HG03558 (cell line): Measurements from ENCODE around the gene DLGAP1.
"Not testable (repeated sequence)": the region's sequence is repeated elsewhere in the genome, so short reads cannot be mapped to it uniquely, and the experiment has no call there.

ENCODE experiments used
- ATAC-seq: cut with Tn5 transposase; IDR thresholded peaks from one replicate; pipeline ENCODE4 v1.9.1; 2021; ENCODE audit warnings: moderate number of reproducible peaks; ENCODE audit not compliant: unreplicated experiment; ENCODE audit errors: extremely low read depth

The DLGAP1 gene

DNA sequence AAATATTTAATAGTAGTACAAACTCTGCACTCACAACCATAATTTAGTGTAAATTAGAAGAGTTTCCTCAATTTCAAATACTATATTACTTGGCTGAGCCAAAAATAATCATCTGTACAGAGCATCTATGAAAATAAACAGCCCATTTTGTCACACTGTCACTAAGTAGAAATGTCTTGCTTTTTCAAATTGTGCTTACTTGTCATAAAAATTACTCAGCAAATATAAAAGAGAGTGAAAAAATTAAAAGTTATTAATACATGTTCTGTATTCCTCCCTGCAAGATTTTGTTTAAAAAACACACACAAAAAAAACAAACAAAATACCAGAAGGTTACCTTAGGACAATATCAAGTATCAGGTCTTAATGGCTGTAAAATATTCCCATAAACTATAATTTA lies 155.7 kb downstream of the DLGAP1 start:
- ATAC-seq = no peak

DNA sequence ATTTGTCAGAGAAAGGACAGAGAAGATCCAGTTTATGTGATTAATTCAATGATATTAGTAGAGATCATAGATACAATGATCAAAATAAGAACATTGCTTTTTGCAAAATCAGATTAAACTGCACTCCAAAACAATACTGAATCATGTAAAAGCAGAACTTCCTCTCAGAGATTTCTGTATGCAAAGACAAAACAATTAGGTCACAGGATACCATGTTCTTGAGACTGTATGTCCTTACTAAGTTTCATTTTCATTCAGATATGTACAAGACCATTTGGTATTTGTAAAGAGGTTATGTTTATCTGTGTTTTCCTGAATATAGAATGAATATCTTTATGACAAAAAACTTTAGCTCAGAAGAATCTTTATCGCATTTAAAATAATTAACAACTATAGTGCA lies 161.8 kb downstream of the DLGAP1 start:
- no peak for ATAC-seq

DNA sequence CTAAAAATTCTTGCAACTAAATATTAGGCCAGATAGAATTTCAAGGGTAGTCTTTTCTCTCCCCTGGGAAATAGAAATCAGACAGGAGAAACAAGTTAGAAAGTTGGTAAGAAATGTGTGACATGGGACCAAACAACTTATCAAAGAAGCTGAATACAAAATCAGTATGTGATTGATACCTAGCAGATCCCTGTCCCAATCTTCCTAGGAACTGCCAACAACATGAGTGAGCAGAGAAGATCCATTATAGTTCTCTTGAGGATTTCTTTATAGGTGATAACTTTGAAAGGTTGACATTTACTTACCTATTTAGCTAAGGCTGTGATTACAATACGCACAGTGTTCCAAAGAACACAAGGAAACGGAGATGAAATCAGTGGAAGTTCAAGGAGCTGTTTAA lies 162.4 kb downstream of the DLGAP1 start:
- ATAC-seq = no peak

DNA sequence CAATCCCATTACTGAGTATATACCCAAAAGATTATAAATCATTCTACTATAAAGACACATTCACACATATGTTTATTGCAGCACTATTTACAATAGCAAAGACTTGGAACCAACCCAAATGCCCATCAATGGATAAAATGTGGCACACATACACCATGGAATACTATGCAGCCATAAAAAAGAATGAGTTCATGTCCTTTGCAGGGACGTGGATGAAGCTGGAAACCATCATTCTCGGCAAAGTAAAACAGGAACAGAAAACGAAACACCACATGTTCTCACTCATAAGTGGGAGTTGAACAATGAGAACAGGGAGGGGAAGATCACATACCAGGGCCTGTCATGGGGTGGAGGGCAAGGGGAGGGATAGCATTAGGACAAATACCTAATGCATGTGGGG lies 167.8 kb downstream of the DLGAP1 start:
- not testable (repeated sequence) for ATAC-seq

GRCh38 chr18:4286256-4286655 lies 168.9 kb downstream of the DLGAP1 start:
- no peak for ATAC-seq

GRCh38 chr18:4285525-4285924 lies 169.6 kb downstream of the DLGAP1 start:
- no peak for ATAC-seq

GRCh38 chr18:4284528-4284927 lies 170.6 kb downstream of the DLGAP1 start:
- no peak for ATAC-seq

DNA sequence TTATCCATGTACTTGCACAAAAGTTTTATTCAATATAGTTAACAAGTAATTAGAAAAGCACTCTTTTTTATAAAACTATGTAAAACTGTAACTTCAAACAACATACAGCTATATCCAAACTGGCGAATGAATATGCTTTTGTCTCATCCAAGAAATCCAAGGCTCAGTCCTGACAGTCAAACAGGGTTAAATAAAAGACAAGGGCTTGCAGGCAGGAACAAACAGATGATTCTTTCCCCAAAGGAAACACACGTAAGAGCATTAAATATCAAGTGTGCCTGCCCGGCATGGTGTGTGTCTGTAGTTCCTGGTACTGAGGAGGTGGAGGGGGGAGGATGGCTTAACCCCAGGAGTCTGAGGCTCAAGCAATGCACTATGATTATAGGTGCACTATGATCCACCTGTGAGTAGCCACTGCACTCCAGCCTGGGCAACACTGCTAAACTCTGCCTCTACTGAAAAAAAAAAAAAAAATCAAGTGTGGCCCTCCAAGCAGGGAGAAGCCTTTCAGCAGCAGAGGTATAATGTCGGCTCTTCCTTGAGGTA lies 171.3 kb downstream of the DLGAP1 start:
- no peak for ATAC-seq

DNA sequence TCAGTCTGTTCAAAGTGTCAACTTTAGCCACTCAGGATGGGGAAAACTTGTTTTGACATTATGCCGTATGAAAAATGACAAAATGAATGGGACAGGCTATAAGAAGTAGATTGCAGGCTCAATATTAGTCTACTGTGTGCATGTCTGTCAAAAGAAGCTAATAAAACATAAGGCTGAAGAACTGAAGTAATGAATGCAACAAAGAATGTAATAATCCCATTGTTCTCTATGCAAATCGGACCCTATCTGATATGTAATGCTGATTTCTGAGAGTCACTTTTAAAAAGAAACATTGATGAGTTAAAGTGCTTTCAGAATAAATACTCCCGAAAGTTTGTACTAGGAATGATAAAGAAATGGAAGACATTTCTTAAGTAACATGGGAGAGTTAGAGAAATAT lies 172.2 kb downstream of the DLGAP1 start:
- ATAC-seq = no peak

DNA sequence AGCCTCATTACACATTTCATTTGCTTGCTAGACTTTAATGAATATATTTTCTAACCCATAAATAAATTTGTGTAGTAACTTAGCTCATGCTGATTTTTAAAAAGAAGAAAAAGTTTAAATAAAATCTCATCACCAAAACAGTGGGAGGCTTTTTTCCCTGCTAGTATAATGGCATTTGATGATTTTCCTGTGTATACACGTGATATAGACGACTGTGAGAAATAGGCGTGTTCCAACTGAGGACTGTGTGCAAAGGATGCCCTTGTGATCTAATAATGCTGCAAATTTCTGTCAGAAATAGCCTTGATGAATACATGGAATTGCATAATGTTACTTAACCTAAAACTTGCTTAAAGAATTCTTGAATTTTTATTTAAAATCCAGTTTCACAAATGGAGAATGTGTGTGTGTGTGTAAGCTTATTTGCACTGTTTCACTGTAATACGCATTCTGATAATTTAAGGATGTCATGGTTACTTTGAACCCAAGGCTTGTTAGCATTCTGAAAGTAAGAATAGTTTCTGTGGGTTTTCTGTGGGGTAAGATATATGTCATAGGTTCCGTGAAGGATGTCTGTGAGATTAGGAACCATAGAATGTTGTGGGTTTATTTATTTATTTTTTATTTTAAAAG lies 178.0 kb downstream of the DLGAP1 start:
- no peak for ATAC-seq

DNA sequence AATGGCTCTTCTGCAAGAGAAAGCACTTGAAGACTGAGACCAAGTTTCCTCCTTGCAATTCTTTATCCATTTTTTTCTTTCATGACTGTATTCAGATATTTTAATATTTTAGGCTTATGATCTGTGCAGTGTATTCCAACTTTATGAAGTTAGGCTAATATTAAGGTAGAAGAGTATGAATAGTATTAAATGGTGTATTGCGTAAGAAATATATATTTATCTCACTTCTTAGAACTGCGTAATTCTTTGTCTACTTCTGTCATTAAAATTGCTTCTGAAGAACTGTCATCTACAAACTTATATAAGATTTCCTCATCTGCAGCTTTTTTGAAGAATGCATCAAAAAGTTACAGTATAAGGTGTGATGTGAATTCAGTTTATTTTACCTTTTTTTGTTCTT lies 183.2 kb downstream of the DLGAP1 start:
- no peak for ATAC-seq

DNA sequence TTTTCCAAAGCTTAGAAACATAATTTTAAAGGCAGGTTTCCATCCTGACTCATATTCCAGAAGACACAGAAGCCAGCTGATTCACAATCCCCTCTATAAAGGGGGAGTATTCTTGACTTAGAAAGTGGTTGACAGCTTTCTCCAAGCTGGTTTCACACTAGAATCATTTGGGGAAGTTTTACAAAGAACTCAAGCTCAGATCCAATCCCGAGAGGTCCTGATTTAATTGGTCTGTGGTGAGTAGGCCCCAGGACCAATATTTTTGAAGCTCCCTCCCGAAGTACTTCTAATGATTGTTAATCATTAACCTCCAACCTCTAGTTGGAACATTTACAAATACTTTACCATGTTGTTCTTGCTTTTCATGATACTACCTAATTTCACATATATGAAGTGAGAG lies 184.1 kb downstream of the DLGAP1 start:
- no peak for ATAC-seq

DNA sequence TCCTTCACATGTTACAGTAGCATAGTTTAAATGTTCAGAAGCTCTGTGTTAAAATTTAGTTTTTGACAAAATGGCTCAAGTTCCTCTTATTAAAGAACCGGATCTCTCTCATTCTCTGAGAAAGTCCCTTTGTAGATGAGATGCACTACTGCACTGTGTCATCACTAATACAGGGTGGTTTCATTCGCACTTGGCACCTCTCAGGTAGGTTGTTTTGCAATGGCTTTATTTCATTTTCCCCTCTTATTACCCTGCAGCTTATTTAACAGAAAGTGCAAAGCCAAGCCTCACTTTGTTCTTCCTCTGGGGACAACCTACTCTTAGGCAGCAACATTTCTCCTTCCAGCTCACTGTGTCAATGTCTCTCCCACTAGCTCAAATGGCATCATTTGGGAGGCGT lies 185.1 kb downstream of the DLGAP1 start:
- no peak for ATAC-seq

DNA sequence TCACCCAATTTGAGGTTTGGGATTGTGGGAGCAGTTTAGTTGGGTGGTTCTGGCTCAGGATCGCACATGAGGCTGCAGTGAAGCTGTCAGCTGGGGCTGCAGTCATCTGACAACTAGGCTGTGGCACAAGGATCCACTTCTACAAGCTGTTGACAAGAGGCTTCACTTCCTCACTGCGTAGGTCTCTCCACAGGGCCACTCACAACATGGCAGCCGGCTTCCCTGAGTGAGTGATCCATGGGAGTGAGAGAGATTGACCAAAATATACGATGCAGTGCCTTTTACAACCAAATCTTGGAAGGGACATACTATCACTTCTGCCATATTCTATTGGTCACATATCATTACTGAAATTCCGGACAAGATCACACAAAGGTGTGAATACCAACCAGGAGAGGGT lies 187.5 kb downstream of the DLGAP1 start:
- ATAC-seq = no peak

GRCh38 chr18:4264347-4264791 lies 190.7 kb downstream of the DLGAP1 start:
- ATAC-seq = no peak

DNA sequence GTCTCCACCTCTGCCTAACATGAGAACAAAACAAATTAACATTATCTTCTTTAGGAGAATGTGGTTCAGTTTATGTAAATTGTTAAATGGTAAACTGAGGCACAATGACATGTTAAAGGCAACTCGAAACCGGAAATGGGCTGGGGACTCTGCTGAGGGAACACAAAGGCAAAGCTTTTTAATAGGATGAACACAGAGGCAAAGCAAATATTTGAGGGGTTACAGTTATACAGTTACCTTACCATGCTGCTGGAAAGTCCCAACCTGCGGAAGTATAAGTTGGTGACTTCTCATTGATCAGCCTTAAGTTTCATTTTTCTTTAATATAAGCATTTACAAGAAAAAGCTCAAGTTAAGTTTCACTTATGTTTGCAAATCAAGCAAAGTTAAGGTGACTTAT lies 195.0 kb downstream of the DLGAP1 start:
- ATAC-seq = no peak

- no peak for ATAC-seq
Measured at GRCh38 chr18:4256766-4257417, 198.2 kb downstream of the DLGAP1 start.

GRCh38 chr18:4254840-4255239 lies 200.3 kb downstream of the DLGAP1 start:
- no peak for ATAC-seq

DNA sequence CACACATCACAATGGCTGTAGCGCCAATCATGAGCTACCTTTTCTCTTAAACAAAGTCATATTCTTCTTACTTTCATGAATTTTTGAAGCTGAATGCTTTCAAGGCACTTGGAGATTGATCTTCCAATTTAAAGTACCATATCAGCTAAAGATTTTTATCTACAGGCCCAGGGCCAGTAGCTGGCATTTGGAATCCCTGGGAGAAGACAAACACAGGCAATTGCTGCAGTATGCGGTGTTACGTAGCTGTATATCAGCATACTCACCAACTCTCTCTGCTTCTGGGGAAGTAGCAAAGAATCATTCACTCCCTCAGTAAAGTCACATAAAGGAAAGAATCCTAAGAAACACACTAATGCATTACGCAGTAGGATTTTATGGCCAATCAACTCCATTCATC lies 202.3 kb downstream of the DLGAP1 start:
- no peak for ATAC-seq

GRCh38 chr18:4251873-4252272 lies 203.2 kb downstream of the DLGAP1 start:
- ATAC-seq = no peak

DNA sequence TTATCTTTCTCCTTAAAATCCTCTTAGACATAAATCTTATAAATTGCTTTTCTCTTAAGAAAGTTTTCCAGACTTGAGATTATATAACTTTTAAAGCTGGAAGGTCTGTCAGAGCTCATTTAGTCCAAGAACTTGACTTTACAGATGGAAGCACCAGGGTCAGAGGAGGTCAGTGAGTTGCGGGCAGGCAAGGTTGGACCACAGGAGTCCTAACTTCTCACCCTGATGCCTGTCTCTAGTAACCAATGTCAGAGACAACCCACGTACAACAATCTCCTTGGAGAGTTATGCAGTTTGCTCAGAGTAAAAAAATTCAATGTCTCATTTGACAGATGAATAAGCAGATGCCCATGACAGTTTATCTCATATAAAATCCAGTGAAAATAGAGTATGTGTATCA lies 203.9 kb downstream of the DLGAP1 start:
- ATAC-seq = no peak

DNA sequence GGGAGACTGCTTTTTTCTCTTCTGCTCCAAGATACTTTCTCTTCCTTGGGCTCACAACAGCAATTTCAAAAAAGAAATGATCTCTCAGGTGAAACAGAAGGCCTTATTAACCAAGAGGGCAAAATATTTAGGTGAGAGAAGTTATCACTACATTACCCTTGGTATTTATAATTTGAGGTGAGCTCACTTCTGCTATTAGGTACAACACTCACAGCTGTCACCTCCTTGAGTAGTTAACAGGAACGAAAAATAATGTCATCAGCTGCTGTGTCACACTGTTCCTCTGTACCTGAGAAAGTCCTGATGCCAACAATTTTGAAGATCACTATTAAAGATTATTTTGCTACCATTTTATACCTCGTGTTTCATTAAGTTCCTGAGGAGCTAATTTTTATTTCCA lies 205.0 kb downstream of the DLGAP1 start:
- ATAC-seq = no peak
